DMS53 treated with DMSO at 0.1 percent for 48 hours (cell line): ENCODE data around the gene CCDC32.

Experiments used
- DNase-seq: peaks from one replicate; lab custom pipeline; 2025; ENCODE audit not compliant: unreplicated experiment; lab: John Stamatoyannopoulos, UW

The CCDC32 gene

DNA sequence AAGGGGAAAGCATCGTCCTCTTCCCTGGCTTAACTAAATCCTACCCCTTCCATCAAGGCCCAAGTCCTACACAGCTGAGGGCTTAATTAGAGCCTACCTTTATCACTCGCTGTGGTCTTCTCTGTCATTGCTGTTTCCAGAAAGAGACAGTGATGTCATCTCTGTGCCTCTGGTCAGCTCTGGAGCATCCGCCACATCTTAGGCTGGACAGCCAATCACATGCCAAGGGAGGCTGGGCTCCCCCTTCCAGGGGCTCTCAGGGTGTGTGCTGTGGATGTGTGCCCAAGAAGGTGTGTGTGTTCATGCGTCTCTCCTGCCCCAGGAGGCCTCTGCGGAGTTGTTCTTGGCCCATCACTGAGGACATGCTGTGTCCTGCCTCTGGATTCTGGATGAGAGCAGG is 51.2 kb downstream of the CCDC32 start:
- no peak for DNase-seq

DNA sequence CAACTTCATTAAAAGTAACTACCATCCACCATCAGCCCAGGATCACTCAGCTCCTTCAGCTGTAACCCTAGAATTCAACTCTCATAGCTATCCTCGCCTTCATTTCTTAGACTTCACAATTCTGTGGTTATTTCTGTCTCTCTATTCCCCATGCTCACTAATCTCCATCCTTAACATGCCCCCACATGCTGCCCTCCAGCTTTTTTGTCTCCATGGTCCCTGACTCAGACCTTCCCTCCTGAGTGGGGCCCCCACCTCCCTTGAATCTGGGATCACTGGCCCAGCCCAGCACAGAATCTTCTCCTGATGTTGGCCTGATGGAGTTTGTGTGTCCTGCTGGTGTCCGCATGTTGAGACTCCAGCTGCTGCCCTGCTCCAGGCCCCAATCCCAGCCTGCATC is 52.4 kb downstream of the CCDC32 start:
- DNase-seq, result no peak

DNA sequence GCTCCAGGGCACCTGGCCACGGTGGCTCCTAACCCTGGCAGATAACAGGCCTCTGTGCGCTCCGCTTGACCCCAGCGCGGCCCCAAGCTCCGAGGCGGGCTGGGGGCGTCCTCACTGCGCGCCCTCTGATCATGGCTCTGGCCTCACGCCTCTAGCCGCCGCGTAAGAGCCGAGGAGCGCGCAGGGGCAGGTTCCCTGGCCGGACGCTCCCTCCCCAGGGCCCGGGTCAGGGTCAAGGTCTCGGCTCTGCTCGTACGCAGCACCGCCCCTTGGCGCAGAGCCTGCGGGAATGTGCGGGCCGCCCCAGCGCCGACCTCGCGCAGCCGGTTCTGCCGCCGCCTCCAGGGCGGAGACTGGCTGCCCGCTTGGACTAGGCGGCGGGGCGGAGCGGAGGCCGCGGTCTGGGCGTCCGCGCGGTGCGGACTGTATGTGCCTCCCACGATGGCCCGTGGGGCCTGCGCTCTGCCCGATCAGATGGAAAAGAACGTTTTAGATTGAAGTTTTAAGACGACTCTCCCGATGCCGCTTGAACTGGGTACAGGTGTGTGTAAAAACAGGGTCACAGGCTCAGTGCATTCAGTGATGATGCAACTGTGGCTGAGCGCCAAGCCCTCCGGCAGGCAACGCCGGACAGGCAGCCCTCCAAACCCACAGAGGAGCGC is 53.2 kb downstream of the CCDC32 start:
- DNase-seq, result peak; percentile 27

DNA sequence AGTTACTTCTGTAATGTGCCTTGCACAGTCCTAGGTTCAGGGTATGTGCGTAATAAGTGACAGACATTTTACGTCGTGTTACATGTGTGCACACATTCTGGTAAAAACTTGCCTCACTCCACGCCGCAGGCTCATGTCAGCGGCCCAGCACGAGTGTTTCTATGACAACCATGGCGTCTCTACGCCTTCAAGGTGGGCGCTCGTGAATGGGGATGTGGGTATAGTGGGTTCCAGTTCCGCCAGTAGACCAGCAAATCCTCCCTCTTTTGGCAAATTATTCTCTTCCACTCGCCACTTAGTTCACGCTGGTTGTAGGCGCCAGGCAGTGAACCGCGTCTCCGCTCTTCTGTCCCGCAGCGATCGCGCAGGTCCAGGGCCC is 53.8 kb downstream of the CCDC32 start:
- DNase-seq, result no peak

DNA sequence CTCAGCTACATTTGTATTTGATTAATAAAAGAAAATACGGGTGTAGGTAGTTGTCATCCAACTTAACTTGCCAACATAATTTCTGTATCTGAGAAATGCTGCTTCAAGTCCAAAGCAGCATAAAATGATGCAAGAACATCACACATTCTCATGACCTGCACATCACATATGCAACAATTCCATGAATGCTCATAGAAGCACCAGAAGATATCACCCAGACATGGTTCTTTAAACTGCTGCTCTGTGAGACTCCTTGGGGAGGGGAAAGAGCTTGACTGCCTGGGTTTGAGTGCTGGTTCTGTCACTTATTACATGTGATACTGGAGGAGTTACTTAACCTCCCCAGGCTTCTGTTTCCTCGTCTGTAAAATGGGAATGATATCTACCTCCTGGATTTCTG is 54.6 kb downstream of the CCDC32 start:
- no peak for DNase-seq

DNA sequence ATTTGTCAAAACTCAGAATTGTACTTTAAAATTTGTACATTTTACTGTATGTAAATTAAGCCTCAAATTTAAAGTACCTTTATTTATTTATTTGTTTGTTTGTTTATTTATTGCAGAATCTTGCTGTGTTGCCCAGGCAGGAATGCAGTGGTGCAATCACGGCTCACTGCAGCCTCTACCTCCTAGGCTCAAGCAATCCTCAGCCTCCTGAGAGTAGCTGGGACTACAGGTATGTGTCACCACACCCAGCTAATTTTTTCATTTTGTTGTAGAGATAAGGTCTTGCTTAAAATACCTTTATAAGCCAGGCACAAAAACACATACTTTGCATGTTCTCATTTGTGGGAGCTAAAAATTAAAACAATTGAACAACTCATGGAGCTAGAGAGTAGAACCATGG is 56.6 kb downstream of the CCDC32 start:
- DNase-seq, result no peak

DNA sequence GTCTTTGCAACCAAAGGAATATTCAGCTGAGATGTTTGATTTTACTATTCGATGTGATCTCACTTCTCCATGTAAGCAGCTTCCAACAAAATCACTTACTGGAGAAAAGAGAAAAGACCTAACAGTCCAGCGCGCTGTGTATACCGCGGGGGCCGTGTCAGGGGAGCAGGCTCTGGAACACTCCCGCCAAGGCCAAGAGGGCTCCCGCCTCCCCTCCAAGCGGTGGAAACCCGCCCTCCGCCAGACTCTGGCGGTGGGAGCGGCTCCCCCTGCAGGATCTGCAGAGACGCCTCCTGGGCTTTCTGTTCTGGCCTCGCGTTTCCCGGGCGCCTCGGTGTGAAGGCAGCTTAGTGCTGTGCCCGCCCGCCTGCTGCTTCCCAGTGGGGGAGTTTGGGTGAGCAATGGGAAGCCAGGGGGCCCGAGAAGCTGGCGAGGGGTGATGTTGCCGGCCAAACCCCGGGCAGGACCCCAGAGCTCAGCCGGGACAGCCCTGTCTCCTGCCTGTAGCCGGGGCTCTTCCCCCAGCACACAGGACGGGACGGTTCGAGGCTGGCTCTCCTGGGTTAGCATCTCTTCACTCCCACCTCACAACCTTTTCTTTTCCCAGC is 57.8 kb downstream of the CCDC32 start:
- peak; percentile 33 for DNase-seq
